ENCODE results near the gene FGD2.

DNA sequence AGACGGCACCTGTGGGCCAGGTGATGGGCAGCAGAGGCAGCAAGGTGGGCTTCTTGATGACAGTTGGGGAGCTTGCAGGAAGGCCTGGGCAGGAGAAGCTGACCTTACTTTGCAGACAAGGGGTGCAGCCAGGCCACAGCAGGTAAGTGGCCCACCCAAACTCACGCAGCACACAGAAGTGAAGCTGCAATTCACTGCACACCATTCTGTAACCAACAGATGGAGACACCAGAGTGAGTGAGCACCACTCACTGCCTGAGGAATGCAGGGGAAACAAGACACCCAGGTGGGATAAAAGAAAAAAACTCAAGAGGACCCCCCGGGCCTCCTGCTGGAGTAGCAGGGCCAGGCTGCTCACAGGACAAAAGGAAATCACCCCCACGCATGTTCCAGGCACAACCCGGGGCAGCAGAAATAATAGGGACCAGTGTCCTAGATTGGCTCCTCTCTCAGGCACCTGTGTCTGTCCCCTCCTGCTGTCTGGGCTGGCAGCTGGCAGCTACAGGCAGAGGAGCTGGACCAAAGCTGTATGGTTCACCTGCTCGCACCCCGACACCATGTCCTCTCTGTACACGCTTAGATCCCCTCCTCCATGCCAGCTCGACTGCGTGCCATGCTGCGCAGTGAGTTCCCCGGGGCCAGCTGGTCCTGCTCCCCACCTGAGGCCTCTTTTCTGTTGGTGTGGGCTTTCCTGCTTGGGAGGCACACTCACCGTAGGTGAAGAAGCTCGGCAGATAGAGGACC lies 24.4 kb upstream of the FGD2 start:
- TF ChIP-seq, protein P1, sequence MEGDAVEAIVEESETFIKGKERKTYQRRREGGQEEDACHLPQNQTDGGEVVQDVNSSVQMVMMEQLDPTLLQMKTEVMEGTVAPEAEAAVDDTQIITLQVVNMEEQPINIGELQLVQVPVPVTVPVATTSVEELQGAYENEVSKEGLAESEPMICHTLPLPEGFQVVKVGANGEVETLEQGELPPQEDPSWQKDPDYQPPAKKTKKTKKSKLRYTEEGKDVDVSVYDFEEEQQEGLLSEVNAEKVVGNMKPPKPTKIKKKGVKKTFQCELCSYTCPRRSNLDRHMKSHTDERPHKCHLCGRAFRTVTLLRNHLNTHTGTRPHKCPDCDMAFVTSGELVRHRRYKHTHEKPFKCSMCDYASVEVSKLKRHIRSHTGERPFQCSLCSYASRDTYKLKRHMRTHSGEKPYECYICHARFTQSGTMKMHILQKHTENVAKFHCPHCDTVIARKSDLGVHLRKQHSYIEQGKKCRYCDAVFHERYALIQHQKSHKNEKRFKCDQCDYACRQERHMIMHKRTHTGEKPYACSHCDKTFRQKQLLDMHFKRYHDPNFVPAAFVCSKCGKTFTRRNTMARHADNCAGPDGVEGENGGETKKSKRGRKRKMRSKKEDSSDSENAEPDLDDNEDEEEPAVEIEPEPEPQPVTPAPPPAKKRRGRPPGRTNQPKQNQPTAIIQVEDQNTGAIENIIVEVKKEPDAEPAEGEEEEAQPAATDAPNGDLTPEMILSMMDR (IDR thresholded peaks at IDR 0.05; ENCODE audit: borderline replicate concordance, extremely low read depth, low read length, poor library complexity, severe bottlenecking), result no peak
- no peak for TF ChIP-seq EZH2 (IDR thresholded peaks at IDR 0.05; ENCODE audit: borderline replicate concordance, low read depth, low read length, severe bottlenecking)

Data from DND-41 (cell line).